Gastroesophageal sphincter (tissue), 3 donors: Measurements from ENCODE around the gene RNF114.

Source experiments
- CTCF ChIP-seq, 4 experiments: fragments of 200-600 bp in 2 of 4; fragments of 450-650 bp in 2 of 4; sonication (generic) in 1 of 4; IDR thresholded peaks; one replicate each; pipeline ENCODE4 v1.5.1; 2017 to 2019; ENCODE audit warnings: antibody characterized with exemption in 4 of 4, mild to moderate bottlenecking in 2 of 4, moderate library complexity in 2 of 4
- EP300 ChIP-seq: sonication (generic); formaldehyde crosslinking; IDR thresholded peaks from one replicate; pipeline ENCODE4 v1.6.1; 2017; ENCODE audit warnings: antibody characterized with exemption, mild to moderate bottlenecking
- POLR2A ChIP-seq, 2 donors: fragments of 450-650 bp; IDR thresholded peaks; one replicate each; pipeline ENCODE4 v1.6.1; 2017; ENCODE audit warnings: antibody characterized with exemption in 2 of 2, mild to moderate bottlenecking in 2 of 2, moderate library complexity in 1 of 2
- POLR2AphosphoS5 ChIP-seq: sonication (generic); formaldehyde crosslinking; IDR thresholded peaks from one replicate; pipeline ENCODE4 v1.6.1; 2017; ENCODE audit warnings: antibody characterized with exemption

- TF ChIP-seq POLR2A (IDR thresholded peaks at IDR 0.05) (no peak), CTCF (IDR thresholded peaks at IDR 0.05) (no peak), POLR2AphosphoS5 (no peak), EP300 (no peak)
These were observed 16.7 kb upstream of the RNF114 start for GRCh38 chr20:49919461-49919860.
